Right lobe of liver (tissue), 4 donors: ENCODE results near the gene KRTAP10-11.

Source experiments
- POLR2A ChIP-seq: fragments of 450-650 bp; IDR thresholded peaks from one replicate; pipeline ENCODE4 v1.6.1; 2017; ENCODE audit warnings: antibody characterized with exemption, mild to moderate bottlenecking
- TF ChIP-seq, protein P1 (sequence below), 4 donors: fragments of 200-600 bp in 3 of 4; fragments of 450-650 bp in 1 of 4; IDR thresholded peaks; one replicate each; pipeline versions ENCODE4 v1.5.1 to v1.8.0; 2016 to 2022; ENCODE audit warnings: antibody characterized with exemption in 4 of 4, mild to moderate bottlenecking in 2 of 4
- donor health status: DM: no; HTN: no; CAD: no.
- donor health status: DM: no; HTN: no; CAD: no.
- donor health status: DM: no; HTN: yes; CAD: no.

- TF ChIP-seq, protein P1, sequence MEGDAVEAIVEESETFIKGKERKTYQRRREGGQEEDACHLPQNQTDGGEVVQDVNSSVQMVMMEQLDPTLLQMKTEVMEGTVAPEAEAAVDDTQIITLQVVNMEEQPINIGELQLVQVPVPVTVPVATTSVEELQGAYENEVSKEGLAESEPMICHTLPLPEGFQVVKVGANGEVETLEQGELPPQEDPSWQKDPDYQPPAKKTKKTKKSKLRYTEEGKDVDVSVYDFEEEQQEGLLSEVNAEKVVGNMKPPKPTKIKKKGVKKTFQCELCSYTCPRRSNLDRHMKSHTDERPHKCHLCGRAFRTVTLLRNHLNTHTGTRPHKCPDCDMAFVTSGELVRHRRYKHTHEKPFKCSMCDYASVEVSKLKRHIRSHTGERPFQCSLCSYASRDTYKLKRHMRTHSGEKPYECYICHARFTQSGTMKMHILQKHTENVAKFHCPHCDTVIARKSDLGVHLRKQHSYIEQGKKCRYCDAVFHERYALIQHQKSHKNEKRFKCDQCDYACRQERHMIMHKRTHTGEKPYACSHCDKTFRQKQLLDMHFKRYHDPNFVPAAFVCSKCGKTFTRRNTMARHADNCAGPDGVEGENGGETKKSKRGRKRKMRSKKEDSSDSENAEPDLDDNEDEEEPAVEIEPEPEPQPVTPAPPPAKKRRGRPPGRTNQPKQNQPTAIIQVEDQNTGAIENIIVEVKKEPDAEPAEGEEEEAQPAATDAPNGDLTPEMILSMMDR (IDR thresholded peaks at IDR 0.05): no peak
- TF ChIP-seq POLR2A: no peak
Observed at GRCh38 chr21:44628707-44629391, 17.4 kb upstream of the KRTAP10-11 start.
